Loucy (cell line): Measurements from ENCODE around the gene TKT.

Source experiments
- EZH2phosphoT487 ChIP-seq: fragments of 200-600 bp; IDR thresholded peaks from 2 replicates; pipeline ENCODE4 v1.6.1; 2018; ENCODE audit warnings: antibody characterized with exemption, mild to moderate bottlenecking, moderate library complexity, borderline replicate concordance
- TF ChIP-seq, protein P1 (sequence below): fragments of 200-600 bp; sonication (generic); conservative IDR thresholded peaks from 2 replicates; pipeline ENCODE4 v1.5.1; 2014; ENCODE audit warnings: mild to moderate bottlenecking, antibody characterized with exemption, low read length

DNA sequence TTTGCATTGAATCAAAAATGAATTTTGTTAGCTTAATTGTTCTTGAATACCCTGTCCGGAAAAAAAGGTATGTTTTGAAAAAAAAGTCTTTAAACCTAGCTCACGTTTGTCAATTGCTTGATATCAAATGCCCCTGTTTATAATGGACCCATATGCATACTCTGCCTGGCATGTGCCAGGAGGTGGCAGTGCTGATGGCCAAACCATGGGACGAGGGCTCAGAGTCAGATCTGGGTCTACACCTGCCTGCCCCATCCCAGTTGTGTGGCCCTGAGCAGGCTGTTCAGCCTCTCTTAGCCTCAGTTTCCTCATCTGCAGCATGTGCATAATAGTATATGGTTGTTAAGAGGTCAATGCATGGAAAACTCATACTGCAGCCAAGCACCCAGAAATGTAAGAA lies 56.0 kb downstream of the TKT start:
- TF ChIP-seq EZH2phosphoT487 = no peak
- TF ChIP-seq, protein P1, sequence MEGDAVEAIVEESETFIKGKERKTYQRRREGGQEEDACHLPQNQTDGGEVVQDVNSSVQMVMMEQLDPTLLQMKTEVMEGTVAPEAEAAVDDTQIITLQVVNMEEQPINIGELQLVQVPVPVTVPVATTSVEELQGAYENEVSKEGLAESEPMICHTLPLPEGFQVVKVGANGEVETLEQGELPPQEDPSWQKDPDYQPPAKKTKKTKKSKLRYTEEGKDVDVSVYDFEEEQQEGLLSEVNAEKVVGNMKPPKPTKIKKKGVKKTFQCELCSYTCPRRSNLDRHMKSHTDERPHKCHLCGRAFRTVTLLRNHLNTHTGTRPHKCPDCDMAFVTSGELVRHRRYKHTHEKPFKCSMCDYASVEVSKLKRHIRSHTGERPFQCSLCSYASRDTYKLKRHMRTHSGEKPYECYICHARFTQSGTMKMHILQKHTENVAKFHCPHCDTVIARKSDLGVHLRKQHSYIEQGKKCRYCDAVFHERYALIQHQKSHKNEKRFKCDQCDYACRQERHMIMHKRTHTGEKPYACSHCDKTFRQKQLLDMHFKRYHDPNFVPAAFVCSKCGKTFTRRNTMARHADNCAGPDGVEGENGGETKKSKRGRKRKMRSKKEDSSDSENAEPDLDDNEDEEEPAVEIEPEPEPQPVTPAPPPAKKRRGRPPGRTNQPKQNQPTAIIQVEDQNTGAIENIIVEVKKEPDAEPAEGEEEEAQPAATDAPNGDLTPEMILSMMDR = peak; percentile 57
